GM19463 (cell line): ENCODE data around the gene ABLIM3.
"Not testable (repeated sequence)": the region's sequence is repeated elsewhere in the genome, so short reads cannot be mapped to it uniquely, and the experiment has no call there.

ENCODE experiments used
- ATAC-seq: cut with Tn5 transposase; IDR thresholded peaks from one replicate; pipeline ENCODE4 v1.9.1; 2021; ENCODE audit warnings: mild to moderate bottlenecking, moderate library complexity; ENCODE audit not compliant: unreplicated experiment

Gene ABLIM3

DNA sequence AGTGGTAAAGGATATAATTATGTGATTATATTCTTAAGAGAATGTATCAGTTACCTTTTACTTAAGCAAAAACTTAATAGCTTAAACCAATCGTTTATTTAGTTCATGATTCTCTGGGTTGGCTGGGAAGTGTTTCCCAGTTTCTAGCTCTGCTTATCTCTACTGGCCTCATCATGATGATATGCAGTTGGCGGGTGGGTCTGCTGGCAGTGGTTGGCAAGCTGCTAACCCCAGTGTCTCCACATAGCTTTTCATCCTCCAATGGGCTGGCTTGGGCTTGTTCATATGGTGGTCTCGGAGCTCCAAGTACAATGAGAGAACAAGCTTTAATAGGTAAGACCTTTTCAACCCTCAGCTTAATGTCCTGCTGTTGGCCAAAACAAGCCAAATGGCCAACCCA is 43.8 kb downstream of the ABLIM3 start:
- no peak for ATAC-seq

DNA sequence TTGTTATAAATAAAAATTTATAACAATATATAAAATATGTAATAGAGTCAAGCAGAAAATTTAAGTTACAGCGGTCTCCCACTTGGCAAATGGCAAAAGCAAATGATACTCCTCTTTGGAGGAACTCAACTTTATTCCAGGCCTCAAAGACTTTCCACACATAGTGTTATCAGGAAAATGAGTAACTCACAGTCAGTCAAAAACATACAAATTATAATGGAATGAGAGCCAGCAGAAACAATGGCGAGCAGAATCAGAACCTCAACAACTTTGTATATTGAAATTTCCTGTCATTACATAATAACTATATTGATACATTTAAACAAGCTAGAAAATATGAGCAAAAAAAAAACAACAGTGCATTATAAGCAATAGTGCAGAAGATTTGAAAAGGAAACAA is 45.2 kb downstream of the ABLIM3 start:
- no peak for ATAC-seq

DNA sequence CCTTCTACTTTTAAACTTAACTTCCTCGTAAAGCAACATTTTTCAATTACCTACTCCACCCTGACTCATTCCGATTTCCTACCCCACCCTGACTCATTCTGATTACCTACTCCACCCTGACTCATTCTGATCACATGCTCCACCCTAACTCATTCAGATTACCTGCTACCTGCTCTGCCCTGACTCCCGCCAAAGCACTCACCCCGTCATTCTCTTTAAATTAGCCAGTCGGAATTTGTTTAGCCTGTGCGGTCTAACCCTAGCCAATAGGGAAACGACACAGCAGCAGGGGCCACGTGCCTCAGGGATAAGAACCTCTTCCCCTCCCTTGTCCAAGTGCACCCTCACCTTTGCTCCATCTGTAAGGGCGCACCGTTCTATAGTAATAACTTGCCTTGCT is 46.3 kb downstream of the ABLIM3 start:
- not testable (repeated sequence) for ATAC-seq

DNA sequence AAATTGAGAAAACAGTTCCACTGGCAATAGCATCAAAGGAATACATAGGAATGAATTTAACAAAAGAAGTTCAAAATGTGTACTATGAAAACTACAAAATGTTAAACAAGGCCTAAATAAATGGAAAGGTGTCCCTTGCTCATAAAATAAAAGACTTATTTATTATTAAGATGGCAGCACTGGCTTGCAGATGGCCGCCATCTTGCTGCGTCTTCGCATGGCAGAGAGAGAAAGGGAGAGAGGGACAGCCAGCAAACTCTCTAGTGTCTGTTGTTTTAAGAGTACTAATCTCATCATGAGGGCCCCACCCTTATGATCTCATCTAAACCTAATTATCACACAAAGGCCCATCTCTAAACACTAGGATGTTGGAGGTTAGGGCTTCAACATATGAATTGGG is 47.1 kb downstream of the ABLIM3 start:
- ATAC-seq: no peak

DNA sequence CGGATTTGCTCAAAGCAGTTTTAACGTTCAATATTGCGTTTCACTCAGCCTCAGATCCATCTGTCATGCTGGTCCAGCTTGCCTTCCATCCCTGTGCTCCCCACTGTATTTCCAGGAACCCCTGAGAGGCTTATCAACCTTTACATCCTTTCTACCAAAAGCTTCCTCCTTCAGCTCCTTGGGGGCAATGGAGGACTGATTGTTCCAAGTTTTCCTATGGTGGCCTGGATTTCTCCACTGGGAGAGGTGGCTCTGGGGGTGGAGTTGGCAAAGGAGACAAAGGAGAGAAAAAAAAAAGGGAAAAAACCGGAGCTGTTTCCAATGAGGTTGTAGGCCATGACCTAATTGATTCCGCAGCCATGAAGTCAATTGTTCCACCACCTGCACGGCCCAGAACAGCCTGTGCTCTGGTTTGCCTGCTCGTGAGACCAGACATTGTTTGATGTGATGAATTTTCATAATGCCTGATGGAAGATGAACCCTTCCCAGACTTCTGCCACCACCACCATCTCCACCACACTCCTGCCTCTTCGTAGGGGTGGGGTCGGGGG is 54.1 kb downstream of the ABLIM3 start:
- ATAC-seq: no peak

DNA sequence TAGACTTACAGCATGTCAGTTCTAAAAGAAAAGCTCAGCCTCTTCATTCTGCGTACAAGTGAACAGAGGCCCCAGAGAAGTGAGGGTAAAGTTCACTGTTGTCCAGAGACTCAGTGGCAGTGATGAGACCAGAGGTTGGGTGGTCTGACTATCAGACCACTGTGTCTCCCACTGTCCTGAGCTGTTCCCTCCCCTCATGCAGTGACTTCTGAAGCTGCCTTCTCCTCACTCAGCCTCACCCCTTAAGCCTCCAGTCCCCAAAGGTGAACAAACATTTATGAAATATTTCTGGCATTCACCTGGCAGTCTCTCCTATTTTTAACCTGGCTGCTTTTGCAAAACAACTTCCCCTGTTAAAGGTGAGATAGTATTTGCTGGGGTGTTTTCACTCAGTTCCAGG is 54.7 kb downstream of the ABLIM3 start:
- ATAC-seq: no peak

DNA sequence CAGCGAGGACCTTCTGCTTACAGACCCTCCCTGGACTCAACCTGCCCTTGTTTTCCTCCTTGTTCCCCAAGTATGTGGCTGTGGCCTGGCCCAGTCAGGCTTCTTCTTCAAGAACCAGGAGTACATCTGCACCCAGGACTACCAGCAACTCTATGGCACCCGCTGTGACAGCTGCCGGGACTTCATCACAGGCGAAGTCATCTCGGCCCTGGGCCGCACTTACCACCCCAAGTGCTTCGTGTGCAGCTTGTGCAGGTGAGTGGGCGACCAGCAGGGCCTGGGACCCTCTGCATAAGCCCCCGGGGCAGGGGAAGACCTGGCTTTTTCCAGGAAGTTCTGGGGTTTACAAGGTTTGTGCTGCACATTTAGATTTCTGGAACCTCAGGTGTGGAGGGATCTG is 56.9 kb downstream of the ABLIM3 start:
- no peak for ATAC-seq

DNA sequence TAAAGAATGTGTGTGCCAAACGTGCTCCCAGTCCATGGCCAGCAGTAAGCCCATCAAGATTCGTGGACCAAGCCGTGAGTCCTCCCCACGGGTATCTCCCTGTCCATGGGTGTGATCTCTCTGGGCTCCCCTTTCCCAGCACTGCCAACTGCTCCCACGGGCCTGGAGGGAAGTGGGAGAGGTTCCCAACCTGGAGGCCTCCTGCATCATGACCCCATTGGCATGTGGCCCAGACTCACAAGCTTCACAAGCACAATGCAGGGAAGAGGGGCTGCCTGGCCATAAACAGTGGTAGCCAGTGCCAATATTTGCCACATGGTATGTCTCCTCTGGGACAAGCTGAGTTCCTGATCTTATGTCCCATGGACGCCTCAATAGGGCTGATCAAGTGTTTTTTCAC is 59.1 kb downstream of the ABLIM3 start:
- ATAC-seq: no peak

DNA sequence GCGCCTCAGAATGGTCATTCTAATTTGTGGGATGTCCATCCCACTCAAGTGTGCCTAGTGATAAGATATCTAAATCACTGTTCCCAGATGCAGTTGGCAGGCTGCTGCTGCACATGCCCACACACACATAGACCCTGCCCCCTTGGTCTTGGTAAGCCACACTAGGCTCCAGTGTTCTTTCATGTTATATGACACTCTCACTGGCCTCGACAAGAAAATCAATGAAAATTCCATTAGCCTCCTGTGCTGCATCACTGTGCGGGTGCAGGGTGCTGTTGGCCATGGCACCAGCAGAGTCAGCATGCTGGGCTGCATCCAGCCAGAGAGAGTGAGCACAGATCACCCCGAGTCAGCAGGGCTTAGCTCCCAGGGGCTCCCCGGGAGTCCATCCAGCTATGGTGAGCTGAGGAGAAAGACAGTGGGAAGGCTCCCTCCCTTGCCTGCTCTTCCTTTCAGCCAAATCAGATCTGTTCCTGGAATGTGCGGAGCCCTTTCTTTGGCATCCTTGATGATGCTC is 59.9 kb downstream of the ABLIM3 start:
- ATAC-seq: no peak

DNA sequence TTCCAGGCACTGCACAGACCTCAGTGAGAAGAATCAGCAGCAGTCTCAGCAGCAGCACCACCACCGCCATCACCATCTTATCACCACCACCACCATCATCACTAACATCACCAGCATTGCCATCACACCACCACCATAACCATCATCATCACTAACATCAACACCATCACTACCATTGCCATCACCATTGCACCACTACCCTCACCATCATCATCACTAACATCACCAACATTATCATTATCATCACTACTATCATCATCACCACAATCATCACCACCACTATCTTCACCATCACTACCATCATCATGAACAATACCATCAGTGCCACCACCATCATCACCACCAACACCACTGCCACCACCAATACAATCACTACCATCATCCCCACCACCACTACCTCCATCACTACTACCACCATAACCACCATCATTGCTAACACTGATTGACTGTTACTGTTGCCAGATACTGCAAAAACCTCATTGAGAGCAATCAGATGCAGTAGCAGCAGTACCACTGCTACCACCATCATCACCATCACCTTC is 61.7 kb downstream of the ABLIM3 start:
- ATAC-seq: no peak

DNA sequence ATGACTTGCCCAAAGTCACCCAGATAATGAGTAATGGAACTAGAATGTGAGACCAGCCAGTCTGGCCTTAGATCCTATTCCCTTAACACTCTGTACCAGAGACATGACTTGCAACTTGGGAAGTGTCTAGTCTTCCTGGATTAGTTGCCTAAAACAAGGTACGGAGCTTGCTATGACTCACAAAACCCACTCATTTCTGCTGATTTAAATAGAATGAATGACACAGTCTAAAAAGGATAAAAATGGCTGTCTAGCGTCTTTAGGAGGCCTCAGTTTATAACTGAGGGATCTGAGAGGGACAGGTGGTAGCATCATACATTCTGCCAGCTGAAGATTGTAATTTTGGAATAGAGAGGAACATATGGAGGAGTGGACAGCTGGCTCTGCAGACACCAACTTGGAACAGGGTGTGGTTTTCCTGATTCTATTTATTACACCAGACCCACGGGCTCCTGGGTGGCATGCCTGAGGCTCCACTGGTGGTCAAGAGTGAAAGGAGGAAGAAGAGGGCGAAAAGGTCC is 62.7 kb downstream of the ABLIM3 start:
- ATAC-seq: no peak

DNA sequence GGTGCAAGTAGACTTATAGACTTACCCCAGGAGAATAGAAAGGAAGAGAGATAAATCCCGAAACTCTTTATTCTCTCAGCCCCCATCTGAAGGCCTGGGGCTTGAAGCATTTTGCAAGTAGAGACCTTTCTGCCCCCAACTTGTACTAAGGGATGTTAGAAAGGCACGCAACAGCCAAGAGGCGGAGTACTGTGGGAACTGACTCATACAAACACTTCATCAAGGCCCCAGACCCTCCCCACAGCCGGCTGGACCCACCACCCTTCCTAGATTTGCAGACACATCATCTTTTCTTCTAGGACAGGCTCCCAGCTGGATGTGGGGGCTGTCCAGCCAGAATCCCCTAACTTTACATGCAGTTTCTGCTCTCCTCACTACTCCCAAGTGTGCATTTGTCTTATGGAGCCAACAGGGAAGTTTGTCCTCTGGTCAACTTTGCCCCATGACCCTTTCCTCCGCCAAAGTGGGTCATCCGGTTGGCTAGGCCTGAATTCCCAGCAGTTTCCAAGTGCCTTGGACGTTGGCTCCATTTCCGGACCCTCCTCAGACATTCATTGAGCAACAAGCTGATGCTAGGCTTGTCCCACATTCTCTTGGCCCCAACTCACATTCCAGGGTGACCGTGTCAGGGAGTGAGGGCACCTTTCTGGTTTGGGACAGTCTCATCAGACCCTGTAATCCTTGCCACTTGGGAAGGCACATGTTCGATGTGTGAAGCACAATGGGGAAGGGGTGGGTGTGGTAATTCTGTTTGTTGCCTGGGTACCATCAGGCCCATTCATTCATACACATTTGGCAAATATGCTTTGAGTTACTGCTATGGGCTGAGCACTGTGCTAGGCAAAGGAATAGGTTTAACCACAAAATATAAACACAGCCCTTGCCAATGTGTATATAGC is 64.6 kb downstream of the ABLIM3 start:
- no peak for ATAC-seq

DNA sequence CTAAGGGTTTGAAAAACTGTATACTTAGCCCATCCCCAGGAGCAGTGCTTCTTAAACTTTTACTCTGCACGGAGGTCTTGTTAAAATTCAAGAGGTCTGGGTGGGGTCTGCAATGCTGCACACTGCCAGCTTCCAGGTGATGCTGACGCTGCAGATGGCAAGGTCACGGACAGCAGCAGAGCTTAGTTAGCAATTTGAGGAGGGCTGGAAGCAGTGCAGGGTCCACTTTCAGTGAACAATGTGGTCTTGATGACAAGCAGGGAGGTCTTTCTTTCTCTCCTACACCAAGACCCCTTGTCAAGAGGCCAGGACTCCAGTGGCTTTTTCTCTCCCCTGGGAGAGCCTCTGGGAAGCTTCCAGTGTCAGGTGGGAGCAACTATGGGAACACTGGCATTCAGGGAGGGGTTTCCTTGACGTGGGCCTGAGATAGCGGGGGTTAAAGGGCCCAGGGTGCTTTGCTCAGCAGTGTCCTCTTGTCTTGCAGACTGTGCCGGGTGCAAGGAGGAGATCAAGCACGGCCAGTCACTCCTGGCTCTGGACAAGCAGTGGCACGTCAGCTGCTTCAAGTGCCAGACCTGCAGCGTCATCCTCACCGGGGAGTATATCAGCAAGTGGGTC is 65.3 kb downstream of the ABLIM3 start:
- no peak for ATAC-seq

DNA sequence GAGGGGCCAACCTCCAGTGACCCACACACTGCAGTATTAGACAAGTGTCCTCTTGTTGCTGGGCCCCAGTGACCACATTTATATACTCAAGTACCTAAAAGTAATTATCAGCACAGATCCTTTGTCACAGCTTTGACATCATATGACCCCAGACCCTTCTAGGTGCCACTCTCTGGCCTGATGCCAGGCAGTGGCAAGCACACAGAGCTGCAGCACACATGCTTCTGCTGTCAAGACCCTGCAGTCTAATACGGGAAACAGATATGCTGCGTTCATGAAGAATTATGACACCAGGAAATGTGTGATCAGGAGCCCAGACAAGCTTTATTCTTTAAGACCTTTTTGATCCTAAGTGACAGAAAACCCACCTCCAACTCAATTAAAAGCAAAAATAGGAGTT is 66.5 kb downstream of the ABLIM3 start:
- no peak for ATAC-seq

DNA sequence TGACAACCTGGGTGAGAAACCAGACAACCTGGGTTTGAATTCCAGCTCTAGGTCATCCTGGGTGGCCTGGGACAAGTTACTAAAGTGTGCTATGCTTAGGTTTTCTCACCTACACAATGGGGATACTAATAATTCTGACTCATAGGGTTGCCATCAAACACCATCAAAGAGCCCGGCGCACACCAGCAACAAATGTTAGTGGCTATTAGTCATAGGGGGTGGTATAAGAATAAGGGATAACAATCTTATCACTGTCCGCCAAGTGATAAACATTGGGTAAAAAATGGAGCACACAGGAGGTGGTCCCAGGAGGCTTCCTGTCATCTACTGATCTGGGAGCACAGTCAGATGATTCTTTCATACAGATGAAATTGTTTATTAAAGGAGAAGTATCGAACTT is 68.9 kb downstream of the ABLIM3 start:
- ATAC-seq: no peak

DNA sequence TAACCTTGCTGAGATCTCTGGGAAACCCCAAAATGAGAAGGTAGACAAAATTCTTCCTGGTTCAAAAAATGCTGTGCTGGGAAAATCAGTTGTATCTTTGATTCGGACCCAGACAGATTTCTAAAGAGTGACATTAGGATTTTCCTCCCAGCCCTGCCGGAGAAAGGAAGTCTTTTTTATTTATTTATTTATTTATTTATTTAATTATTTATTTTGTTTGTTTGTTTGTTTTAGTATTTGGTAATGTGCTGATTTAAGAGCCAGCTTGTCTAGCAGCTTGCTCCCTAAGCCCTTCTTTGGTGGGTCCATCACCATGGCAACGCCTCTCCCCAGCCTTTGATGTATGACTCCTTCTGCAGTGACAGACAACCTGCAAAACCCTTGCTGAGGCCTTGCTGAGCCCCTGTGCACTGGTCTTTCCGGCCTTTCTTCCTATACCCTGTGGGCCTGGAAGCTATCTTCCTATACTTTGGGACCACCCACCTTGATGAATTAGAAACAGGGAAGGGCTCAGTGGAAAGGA is 69.7 kb downstream of the ABLIM3 start:
- no peak for ATAC-seq

DNA sequence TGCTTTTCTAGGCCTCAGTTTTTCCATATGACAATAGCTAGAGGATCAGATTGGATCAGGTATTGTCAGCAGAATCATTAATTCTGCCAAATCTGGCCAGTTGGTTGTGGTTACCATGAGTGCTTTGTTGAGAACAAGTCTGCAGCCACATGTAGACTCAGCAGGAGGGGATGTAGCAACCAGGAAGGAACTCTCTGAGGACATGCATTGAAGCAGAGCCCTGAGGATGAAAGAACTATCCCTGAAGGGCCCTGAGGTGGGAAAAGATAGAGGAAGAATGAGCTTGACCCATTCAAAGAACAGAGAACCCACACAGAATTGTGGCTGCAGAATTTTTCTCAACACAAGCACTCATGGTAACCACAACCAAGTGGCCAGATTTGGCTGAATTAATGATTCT is 70.3 kb downstream of the ABLIM3 start:
- ATAC-seq: no peak

DNA sequence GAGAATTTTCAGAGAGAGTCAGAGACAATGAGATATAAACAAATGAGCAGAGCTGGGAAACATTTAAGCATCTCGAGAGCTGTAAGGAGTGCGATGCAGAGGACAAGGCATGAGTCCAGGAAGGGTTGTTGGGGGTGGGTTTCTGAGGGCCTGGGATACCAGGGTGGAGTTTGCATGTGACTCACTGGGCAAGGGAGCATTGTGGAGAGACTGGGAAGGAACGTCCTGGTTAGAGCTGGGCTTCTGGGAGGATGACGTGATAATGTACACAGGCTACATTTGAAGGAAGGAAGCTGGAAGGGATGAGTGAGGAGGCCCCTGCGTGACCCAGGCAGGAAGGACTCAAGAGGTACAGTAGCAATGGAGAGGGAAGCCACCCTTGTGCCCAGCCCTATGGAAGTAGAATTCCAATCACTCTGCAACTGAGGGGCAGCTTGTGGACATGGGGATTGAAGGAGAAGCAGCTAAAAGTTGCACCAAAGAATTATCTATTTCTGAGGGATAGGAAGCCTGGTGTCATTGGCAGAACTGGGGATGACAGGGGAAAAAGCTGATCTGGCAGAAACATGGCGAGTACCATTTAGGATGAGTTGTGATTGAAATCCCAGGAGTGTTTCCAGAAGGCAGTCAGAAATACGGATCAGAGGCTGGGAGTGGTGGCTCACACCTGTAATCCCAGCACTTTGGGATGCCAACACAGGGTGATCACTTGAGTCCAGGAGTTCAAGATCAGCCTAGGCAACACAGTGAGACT is 71.1 kb downstream of the ABLIM3 start:
- ATAC-seq: no peak

DNA sequence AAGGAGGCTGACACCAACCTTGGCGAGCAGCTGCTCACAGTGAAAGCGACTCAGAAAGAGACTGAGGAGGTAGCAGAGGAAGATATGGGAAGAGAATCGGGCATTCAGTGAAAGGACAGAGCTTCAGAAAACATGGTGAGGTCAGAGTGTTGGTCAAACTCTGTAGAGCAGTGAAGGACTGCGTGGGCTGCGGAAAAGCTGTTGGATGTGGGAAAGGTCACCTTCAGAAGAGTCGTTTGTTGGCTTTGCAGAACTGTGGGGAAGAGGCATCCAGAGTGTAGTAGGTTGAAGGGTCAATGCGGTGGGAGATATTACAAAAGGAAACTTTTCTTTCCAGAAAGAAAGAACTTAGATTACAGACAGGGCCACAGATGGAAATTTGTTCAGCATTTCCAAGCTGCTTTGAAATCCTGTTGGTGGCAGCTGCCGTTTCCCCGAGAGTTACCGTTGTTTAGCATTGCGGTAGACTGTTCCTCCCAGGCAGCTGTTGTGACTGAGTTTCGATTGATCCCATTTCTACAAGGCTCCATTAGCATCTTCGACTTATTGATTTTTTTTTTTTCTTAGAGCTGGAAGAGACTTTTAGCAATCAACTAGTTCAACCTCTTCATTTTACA is 72.1 kb downstream of the ABLIM3 start:
- no peak for ATAC-seq

DNA sequence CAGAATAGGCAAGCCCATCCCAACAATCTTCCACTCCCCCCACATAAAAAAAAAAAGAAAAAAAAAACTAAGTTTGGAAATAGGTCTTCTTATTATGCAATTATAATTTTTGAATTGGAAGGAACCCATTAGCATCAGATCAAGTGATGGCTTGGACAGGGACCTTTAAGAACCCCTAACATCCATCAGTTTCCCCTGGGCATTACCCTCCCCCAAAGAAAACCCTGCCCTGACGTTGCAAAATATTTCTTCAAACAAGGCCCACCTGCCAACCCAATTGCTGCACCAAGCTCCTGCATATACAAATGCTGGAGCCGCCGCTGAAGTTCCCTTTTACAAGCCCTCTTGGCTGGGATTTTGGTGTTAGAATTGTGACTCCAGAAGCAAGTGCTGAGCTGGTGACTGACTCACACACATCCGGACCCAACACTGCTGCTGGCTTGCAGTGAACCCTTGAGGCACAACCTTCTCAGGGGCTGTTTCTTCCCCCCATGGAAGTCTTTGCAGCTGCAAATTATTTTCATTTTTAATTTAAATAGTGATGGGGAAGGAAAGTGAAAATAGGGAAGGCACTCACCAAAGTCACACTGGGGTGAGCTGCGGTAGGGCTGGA is 74.3 kb downstream of the ABLIM3 start:
- ATAC-seq: no peak
